Smooth muscle cell of the coronary artery (primary cell): Measurements from ENCODE around the gene FN3KRP. TPM values are rescaled to one million over a fixed set of nuclear protein-coding genes. Genes with fewer than 3 reads are reported as not detected.

ENCODE experiments used
- total RNA-seq: library from RNA; depleted of rRNA; stranded (reverse); fragments of >200 nt; gene quantifications from 2 replicates; pipeline ENCODE4 v1.2.3, GENCODE V29; 2014; ENCODE audit warnings: low replicate concordance

The FN3KRP gene, protein sequence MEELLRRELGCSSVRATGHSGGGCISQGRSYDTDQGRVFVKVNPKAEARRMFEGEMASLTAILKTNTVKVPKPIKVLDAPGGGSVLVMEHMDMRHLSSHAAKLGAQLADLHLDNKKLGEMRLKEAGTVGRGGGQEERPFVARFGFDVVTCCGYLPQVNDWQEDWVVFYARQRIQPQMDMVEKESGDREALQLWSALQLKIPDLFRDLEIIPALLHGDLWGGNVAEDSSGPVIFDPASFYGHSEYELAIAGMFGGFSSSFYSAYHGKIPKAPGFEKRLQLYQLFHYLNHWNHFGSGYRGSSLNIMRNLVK
- 13.2 and 24.3 TPM in 2 replicates for total RNA-seq

GRCh38 chr17:82716203-82717010 lies at the start of gene FN3KRP:
TSS of gene FN3KRP (plus strand) at chr17:82716706. CDS start at chr17:82716756, 50 bp downstream.

DNA sequence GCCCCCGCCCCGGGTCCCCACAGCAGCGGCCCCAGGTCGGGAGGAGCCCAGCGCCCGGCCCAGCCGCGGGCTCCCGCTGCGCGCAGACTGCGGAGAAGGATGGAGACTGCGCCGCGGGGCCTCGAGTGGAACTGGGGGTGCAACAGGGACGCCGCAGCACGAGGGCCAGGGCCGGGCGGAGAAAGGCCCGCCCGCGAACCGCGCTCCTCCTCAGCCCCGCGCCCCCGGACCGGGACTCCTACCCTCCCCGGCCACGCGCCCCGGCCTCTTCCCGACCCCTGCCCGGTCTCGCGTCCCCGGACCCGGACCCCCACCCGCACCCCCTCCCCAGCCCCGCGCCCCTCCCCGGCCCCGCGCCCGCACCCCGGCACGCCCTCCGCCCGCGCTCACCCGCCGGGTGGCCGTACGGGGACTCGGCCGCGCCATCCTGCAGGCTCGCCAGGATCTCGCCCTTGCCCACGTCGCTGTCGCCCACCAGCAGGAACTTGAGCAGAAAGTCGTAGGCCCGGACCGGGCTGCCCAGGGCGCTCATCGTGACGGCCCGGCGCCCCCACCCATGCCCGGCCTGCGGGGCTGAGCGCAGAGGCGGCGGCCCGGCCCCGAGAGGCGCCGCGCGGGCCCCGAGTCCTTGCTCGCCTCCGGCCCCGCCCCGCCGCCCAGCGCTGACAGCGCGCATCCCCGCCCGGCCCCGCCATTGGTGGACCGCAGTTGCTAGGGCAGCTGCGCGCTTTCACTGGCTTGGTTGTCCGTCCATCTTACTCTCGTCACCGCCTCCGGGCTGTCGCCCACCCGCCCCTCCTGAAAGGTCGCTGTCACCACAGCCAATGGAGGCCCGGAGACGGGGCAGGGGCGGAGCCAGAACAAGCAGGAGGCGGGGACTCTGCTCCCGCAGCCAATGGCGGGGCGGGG lies 18.2 kb upstream of the FN3KRP start, which contains the start of gene RAB40B:
RAB40B (minus strand) TSS at position 634 of the 909 bp plus-strand sequence; CDS start at position 532, 102 bp downstream.

DNA sequence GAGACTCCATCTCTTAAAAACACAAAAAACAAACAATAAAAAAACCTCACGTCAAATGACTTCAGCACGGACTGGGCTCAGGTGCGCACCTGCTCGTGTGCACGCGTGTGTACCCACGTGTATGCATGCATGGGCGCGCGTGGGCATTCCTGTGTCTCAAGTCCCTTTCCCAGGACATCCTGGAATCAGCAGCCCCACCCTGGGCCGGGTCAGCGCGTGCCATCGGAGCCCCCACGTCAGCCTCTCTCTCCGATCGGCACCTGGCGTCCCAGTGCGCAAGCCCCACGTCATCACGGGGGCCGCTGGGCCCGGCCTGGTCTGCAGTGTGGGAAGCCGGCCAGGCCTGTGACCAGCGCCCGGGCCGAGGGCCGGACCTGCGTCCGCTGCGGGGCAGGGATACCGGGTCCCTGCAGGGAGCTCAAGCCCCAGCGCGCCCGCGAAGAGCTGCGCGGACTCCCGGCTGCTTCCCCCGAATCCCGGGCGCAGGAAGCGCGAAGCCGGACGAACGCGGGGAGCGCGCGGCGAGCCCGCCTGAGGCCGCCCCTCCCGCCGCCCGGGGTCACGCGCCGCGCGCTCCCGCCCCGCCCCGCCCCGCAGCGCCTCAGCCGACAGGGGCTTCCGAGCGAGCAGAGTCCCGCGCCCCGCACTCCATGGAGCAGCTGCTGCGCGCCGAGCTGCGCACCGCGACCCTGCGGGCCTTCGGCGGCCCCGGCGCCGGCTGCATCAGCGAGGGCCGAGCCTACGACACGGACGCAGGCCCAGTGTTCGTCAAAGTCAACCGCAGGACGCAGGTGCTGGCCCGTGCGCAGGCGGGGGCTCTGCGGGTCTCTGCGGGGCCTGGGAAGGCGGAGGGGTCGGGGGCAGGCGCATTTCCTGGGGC lies 18.7 kb downstream of the FN3KRP start, which contains the start of gene FN3K:
FN3K (plus strand) TSS at position 629 of the 880 bp plus-strand sequence; CDS start at position 651, 22 bp downstream.

GRCh38 chr17:82751571-82752370 lies 35.3 kb downstream of the FN3KRP start, which contains the start of gene TBCD:
TSS of gene TBCD (plus strand) at chr17:82752065. CDS start at chr17:82752194, 129 bp downstream.

Other genes with a start within 250 kb of the FN3KRP start
- 15.2 and 24.5 TPM in 2 replicates for gene FOXK2, start 197.0 kb upstream of the FN3KRP start, total RNA-seq
- gene WDR45B, start 68.3 kb upstream of the FN3KRP start, total RNA-seq: 32.6 and 54.1 TPM in 2 replicates
- 8.4 and 14.9 TPM in 2 replicates for gene RAB40B, start 18.0 kb upstream of the FN3KRP start, total RNA-seq
- 3.2 and 6.4 TPM in 2 replicates for gene FN3K, start 18.9 kb downstream of the FN3KRP start, total RNA-seq
- 22.8 and 45.6 TPM in 2 replicates for gene TBCD, start 35.4 kb downstream of the FN3KRP start, total RNA-seq
- not detected in 2 replicates for gene ZNF750, start 123.3 kb downstream of the FN3KRP start, total RNA-seq